ENCODE results near the gene HTR7.

HTR7 gene

DNA sequence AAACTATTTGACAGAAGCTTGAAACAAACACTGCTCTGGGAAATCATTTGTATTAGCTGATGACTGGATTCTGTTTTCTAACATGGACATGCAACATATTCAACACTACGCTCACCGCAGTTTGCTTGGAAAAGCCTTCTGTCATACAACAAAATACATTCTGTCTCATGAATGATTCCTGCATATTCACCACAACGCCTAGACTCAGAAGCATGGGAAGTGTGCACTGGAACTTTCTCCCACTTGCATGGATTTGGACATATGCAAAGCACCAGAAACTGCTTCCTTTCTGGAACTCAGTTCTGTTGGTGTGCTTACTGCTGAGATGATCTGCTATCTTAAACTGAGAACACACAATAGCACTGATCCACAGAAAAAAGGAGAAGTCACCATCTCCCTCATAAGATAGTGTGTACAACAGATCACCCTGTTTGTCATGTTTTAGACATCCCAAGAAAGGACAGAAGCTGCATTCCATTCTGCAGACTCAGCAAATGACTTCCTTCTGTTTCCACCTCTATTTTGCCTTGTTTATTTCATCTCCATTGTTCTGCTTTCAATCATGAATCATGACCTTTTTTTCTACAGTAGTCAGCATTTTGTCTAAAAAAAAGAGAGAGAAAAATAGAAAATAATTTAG lies 115.8 kb downstream of the HTR7 start:
- no peak for DNase-seq

GRCh38 chr10:90740265-90740664 lies 117.6 kb downstream of the HTR7 start:
- DNase-seq = no peak

DNA sequence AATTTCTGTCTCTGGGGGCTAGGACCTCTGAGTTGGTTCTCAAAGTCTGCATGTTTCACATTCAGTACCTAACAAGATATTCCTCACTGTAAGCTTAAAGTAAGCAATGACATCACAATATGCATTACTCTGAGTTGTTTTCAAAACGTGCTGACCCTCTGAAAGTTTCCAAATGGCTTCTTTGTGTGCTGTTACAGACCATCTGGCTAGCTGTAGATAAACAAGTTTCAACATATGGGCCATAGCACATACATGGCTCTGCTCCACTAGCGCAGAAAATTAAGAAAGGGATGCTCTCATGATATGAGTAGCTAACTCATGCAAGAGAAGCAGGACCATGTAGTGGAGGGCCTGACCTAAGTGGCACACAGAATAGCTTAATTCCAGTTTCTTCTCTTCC lies 119.0 kb downstream of the HTR7 start:
- no peak for DNase-seq

DNA sequence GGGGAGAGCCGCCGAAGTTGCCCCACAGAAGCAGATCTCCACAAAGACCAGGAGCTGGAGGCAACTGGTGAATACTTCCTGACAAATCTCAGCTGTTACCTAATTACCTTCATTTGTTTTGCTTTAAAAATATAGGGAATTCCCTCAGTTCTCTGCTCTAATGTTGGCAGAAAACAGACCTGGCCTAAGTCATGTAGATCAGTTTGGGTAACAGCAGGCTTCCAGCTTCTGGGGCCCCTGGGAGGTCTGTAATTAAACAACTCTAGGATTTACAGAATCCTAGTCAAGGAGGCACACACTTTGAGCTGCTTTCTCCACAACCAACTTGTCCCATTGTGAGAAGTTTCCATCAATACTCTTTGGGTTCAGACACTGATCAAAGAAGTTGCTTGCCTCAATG lies 123.4 kb downstream of the HTR7 start:
- no peak for DNase-seq

DNA sequence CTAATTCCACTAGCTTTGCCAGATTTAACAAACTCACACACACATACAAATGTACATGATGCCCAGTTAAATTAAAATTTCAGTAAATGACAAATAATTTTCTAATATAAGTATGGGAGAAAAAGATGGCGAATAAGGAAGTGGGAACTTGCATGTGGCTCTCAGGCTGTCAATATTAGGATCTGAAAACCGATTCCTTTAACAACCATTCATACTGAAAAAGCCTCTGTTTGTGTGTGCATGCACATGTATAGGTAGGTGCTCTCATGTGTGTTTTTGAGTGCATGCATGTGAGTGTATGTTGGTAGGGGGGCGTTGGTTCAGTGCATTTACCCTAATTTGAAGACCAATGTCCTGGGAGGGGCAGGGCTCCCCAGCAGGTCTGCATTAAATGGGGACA lies 125.3 kb downstream of the HTR7 start:
- no peak for DNase-seq

DNA sequence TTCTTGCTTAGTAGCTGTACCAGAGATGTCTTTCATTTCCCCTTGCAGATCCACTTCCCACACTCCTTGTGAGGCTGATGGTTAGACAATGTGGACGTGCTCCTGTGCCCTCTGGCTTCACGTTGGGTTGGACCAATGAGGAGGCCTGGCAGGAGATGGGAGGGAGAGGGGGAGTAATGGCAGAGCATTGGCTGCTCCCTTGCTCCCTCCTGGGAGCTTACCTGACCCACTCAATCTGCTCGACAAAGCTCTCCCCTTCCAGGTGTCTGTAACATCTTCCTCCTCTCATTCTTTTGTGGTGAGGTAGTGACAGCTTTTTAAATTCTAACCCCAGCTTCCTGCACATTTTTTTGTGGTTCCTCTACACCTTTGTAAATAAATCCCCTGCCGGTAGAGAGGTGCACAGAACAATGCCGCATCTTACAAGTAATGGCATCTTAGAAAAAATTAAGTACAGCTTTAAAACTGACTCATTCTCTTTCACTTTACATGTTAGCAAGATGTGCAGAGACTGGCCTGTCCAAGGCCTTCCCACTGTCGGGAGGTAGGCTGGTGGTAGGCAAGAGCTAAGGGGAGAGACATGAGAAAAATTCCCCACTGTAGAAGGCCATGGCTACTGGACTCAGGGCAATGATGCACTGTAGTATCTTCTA lies 134.3 kb downstream of the HTR7 start:
- peak in 1 of 58 donors; percentile 1 for DNase-seq

GRCh38 chr10:90722832-90723231 lies 135.0 kb downstream of the HTR7 start:
- DNase-seq = no peak

GRCh38 chr10:90718182-90718581 lies 139.7 kb downstream of the HTR7 start:
- DNase-seq = no peak

- no peak for DNase-seq
Observed at GRCh38 chr10:90712529-90712928, 145.3 kb downstream of the HTR7 start.

GRCh38 chr10:90709727-90710126 lies 148.1 kb downstream of the HTR7 start:
- peak in 4 of 58 donors; percentile 1 to 10 (median 4) for DNase-seq

- DNase-seq = no peak
Observed at GRCh38 chr10:90707657-90708056, 150.2 kb downstream of the HTR7 start.

DNA sequence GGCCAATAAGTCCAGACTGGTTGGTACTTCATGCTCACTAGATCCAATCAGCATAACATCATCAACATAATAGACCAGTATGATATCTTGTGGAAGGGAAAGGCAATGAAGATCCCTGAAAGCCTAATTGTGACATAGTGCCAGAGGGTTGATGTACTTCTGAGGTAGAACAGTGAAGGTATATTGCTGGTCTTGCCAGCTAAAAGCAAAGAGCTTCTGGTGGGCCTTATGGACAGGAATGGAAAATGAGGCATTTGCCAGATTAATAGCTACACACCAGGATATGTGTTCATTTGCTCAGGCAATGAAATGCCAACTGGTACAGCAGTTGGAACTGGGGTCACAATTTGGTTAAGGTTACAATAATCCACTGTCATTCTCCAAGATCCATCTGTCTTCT lies 156.4 kb downstream of the HTR7 start:
- no peak for DNase-seq

GRCh38 chr10:90695915-90696676 lies 161.7 kb downstream of the HTR7 start:
- DNase-seq = no peak
